ENCODE results near the gene TECPR2.

DNA sequence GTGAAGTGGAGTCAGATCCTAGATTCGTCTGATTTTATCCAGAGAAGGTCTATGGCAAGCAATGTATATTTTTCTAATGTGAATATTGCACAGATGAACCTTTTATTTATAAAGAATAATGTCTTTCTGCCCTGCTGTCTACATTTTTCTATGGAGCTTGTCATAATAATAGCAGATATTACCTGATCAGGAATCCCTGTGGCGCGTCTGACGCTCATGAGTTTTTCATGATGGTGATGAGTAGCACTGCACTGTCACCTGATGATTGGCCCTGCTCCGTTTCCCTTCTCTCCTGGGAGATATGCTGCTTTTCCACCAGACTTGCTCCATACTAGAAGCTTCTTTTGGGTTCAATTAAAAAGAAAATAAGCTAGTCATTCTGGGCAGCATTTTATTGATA lies 20.5 kb upstream of the TECPR2 start:
- no peak for TF ChIP-seq POLR2A (IDR thresholded peaks at IDR 0.05; ENCODE audit: extremely low read depth, insufficient read length)
- TF ChIP-seq, protein P1, sequence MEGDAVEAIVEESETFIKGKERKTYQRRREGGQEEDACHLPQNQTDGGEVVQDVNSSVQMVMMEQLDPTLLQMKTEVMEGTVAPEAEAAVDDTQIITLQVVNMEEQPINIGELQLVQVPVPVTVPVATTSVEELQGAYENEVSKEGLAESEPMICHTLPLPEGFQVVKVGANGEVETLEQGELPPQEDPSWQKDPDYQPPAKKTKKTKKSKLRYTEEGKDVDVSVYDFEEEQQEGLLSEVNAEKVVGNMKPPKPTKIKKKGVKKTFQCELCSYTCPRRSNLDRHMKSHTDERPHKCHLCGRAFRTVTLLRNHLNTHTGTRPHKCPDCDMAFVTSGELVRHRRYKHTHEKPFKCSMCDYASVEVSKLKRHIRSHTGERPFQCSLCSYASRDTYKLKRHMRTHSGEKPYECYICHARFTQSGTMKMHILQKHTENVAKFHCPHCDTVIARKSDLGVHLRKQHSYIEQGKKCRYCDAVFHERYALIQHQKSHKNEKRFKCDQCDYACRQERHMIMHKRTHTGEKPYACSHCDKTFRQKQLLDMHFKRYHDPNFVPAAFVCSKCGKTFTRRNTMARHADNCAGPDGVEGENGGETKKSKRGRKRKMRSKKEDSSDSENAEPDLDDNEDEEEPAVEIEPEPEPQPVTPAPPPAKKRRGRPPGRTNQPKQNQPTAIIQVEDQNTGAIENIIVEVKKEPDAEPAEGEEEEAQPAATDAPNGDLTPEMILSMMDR (IDR thresholded peaks at IDR 0.05; ENCODE audit: low read depth, low read length) = no peak
